Measurements from ENCODE around the gene SERP2. TPM values are rescaled to one million over a fixed set of nuclear protein-coding genes. Genes with fewer than 3 reads are reported as not detected.

The SERP2 gene
- total and polyA plus RNA-seq, 2 donors (not counting 1 experiment from before 2014, with no cell fraction given): 10.6 to 15.5 TPM

DNA sequence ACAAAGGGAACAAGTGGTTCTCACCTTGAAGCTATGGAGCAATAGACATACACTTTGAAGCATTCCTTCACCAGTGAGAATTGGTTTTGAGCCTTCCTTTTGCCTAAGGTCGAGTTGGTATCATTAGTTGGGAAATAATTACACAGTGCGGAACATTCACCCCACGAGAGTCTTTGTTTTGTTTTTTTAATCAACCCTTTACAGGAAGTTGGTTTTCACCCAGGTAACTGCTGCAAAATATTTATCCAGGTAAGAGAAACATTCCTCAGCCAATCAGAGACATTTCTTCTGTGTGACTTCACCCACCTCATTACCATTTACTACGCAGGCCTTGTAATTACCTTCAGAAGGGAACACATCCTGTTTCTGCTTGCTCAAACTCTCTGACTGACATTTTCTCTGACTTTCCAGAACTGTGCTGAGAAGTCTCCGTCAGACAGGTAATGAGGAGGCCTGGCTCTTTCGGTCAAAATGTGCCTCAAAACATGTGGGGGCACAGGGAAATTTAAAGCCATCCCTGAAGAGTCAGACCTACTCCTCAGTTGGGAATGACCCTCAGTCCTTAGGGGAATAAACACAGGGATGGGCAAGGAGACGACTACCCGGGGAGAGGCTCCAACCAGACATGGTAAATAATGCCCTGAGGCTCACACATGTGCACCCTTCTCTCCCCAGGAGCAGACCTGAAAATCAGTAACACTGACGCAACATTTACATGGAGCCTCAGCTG, 22.7 kb upstream of the SERP2 start:
- Histone ChIP-seq H3K27ac (ENCODE audit: insufficient read depth, low read length) (no peak overlapping the region), H3K4me1 (ENCODE audit: control insufficient read depth, extremely low read depth, insufficient read depth, low read length) (no peaks in the 10 kb centered on the region), H4K20me1 (ENCODE audit: control insufficient read depth, extremely low read depth, insufficient read depth, low read length) (no peaks in the 10 kb centered on the region), H3K36me3 (ENCODE audit: control insufficient read depth, insufficient read depth, low read length) (no peaks in the 10 kb centered on the region), H3K4me3 (replicated peaks in 1 of 4; ENCODE audit: control extremely low read depth in 1 of 4, insufficient read depth in 1 of 4, low read depth in 3 of 4, low read length in 4 of 4) (no peak overlapping the region), H3K4me2 (ENCODE audit: extremely low read depth, insufficient read depth, low read length) (no peak overlapping the region), H3K9me3 (ENCODE audit: control insufficient read depth, insufficient read depth, low read depth, low read length) (no peaks in the 10 kb centered on the region), H3K27me3 (ENCODE audit: control insufficient read depth, insufficient read depth, low read length) (no peaks in the 10 kb centered on the region), H3K9ac (ENCODE audit: insufficient read depth, low read length) (no peak overlapping the region), H2AFZ (ENCODE audit: low read length) (no peak overlapping the region), H3K79me2 (ENCODE audit: control insufficient read depth, insufficient read depth, low read length) (no peaks in the 10 kb centered on the region)
- TF ChIP-seq EZH2 (IDR thresholded peaks at IDR 0.05; ENCODE audit: low read length, missing control alignments): no peak
- no peak for TF ChIP-seq CTCF (conservative IDR thresholded peaks at IDR 0.05 in 1 of 2, IDR thresholded peaks at IDR 0.05 in 1 of 2; ENCODE audit: low read depth in 1 of 2, low read length in 2 of 2)
- DNase-seq (ENCODE audit: low read depth in 2 of 2): no peak

- no peak overlapping the region for H3K9ac ChIP-seq (ENCODE audit: insufficient read depth, low read length)
- H3K79me2 ChIP-seq (ENCODE audit: control insufficient read depth, insufficient read depth, low read length): no peaks in the 10 kb centered on the region
- DNase-seq (ENCODE audit: low read depth in 2 of 2): no peak
- H3K27me3 ChIP-seq (ENCODE audit: control insufficient read depth, insufficient read depth, low read length): no peaks in the 10 kb centered on the region
- no peaks in the 10 kb centered on the region for H4K20me1 ChIP-seq (ENCODE audit: control insufficient read depth, extremely low read depth, insufficient read depth, low read length)
- TF ChIP-seq CTCF (conservative IDR thresholded peaks at IDR 0.05 in 1 of 2, IDR thresholded peaks at IDR 0.05 in 1 of 2; ENCODE audit: low read depth in 1 of 2, low read length in 2 of 2): no peak
- TF ChIP-seq EZH2 (IDR thresholded peaks at IDR 0.05; ENCODE audit: low read length, missing control alignments): no peak
- H3K27ac ChIP-seq (ENCODE audit: insufficient read depth, low read length): no peak overlapping the region
- no peaks in the 10 kb centered on the region for H3K9me3 ChIP-seq (ENCODE audit: control insufficient read depth, insufficient read depth, low read depth, low read length)
- H3K4me1 ChIP-seq (ENCODE audit: control insufficient read depth, extremely low read depth, insufficient read depth, low read length): no peaks in the 10 kb centered on the region
- no peak overlapping the region for H2AFZ ChIP-seq (ENCODE audit: low read length)
- no peak overlapping the region for H3K4me2 ChIP-seq (ENCODE audit: extremely low read depth, insufficient read depth, low read length)
- no peaks in the 10 kb centered on the region for H3K36me3 ChIP-seq (ENCODE audit: control insufficient read depth, insufficient read depth, low read length)
- no peak overlapping the region for H3K4me3 ChIP-seq (replicated peaks in 1 of 4; ENCODE audit: control extremely low read depth in 1 of 4, insufficient read depth in 1 of 4, low read depth in 3 of 4, low read length in 4 of 4)
Observed at GRCh38 chr13:44351505-44351854, 22.1 kb upstream of the SERP2 start.

DNA sequence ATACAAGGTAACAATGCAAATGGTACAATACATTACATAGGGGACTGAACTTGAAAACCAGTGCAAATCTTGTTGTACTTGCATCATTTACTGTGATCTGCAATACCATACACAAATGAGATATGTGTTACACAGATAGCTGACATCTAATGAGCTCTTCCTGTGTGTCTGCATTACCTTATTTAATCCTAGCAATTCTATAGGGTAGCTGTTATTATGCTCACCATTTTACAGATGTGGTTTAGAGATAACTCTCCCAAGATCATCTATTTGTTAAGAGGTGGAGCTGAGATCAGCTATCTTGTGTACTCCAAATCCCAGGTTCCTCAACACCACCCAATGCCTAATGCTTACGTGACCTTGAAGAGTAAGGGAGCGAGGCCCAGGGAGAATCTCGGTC, 21.4 kb upstream of the SERP2 start:
- H3K4me3 ChIP-seq (replicated peaks in 1 of 4; ENCODE audit: control extremely low read depth in 1 of 4, insufficient read depth in 1 of 4, low read depth in 3 of 4, low read length in 4 of 4): no peak overlapping the region
- H3K27ac ChIP-seq (ENCODE audit: insufficient read depth, low read length): no peak overlapping the region
- H2AFZ ChIP-seq (ENCODE audit: low read length): no peak overlapping the region
- TF ChIP-seq EZH2 (IDR thresholded peaks at IDR 0.05; ENCODE audit: low read length, missing control alignments): no peak
- TF ChIP-seq CTCF (conservative IDR thresholded peaks at IDR 0.05 in 1 of 2, IDR thresholded peaks at IDR 0.05 in 1 of 2; ENCODE audit: low read depth in 1 of 2, low read length in 2 of 2): no peak
- H3K36me3 ChIP-seq (ENCODE audit: control insufficient read depth, insufficient read depth, low read length): no peaks in the 10 kb centered on the region
- H3K79me2 ChIP-seq (ENCODE audit: control insufficient read depth, insufficient read depth, low read length): no peaks in the 10 kb centered on the region
- H3K9me3 ChIP-seq (ENCODE audit: control insufficient read depth, insufficient read depth, low read depth, low read length): no peaks in the 10 kb centered on the region
- no peak overlapping the region for H3K4me2 ChIP-seq (ENCODE audit: extremely low read depth, insufficient read depth, low read length)
- no peaks in the 10 kb centered on the region for H3K4me1 ChIP-seq (ENCODE audit: control insufficient read depth, extremely low read depth, insufficient read depth, low read length)
- H3K27me3 ChIP-seq (ENCODE audit: control insufficient read depth, insufficient read depth, low read length): no peaks in the 10 kb centered on the region
- H3K9ac ChIP-seq (ENCODE audit: insufficient read depth, low read length): no peak overlapping the region
- DNase-seq (ENCODE audit: low read depth in 2 of 2): no peak
- no peaks in the 10 kb centered on the region for H4K20me1 ChIP-seq (ENCODE audit: control insufficient read depth, extremely low read depth, insufficient read depth, low read length)

Data from fibroblast of lung (primary cell).